ENCODE results near the gene ASPN.
"Not testable (repeated sequence)": the region's sequence is repeated elsewhere in the genome, so short reads cannot be mapped to it uniquely, and the experiment has no call there.

DNA sequence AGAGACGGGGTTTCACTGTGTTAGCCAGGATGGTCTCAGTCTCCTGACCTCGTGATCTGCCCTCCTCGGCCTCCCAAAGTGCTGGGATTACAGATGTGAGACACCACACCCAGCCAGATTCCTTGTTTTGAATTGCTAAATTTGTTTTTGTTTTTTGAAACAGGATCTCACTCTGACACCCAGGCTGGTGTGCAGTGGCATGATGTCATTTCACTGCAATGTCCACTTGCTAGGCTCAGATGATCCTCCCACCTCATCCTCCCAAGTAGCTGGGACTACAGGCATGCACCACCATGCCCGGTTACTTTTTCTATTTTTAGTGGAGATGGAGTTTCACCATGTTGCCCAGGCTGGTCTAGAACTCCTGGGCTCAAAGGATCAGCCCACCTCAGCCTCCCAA lies 71.1 kb downstream of the ASPN start:
- not testable (repeated sequence) for TF ChIP-seq FOXA1, FOXK2 (IDR thresholded peaks at IDR 0.05)
- TF ChIP-seq, protein P1, sequence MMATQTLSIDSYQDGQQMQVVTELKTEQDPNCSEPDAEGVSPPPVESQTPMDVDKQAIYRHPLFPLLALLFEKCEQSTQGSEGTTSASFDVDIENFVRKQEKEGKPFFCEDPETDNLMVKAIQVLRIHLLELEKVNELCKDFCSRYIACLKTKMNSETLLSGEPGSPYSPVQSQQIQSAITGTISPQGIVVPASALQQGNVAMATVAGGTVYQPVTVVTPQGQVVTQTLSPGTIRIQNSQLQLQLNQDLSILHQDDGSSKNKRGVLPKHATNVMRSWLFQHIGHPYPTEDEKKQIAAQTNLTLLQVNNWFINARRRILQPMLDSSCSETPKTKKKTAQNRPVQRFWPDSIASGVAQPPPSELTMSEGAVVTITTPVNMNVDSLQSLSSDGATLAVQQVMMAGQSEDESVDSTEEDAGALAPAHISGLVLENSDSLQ (IDR thresholded peaks at IDR 0.05): not testable (repeated sequence)
